GM18519 (cell line): ENCODE measurements around the gene HOXA13.

Experiments
- ATAC-seq: cut with Tn5 transposase; IDR thresholded peaks from one replicate; pipeline ENCODE4 v1.9.1; 2021; ENCODE audit warnings: mild to moderate bottlenecking, moderate library complexity; ENCODE audit not compliant: unreplicated experiment, low FRiP score

HOXA13 gene

DNA sequence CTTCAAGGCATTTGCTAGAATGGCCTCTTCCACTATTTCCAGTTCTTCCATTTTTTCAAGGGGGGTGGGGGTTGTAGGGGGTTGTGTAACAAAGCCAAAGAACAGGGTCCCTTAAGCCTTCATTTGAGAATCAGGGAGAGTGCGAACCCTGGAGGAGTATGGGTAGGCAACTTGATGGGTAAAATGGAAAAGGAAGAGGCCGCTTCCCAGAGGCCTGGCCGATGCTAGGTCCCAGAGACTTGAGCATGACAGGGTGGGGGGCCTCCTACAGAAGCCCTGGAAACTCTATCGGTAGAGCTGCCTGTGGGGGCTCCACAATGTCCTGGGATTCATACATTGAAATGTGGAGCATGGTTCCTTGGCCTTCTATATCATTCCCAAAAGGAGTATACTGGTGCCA is 9.1 kb upstream of the HOXA13 start:
- ATAC-seq, result no peak

DNA sequence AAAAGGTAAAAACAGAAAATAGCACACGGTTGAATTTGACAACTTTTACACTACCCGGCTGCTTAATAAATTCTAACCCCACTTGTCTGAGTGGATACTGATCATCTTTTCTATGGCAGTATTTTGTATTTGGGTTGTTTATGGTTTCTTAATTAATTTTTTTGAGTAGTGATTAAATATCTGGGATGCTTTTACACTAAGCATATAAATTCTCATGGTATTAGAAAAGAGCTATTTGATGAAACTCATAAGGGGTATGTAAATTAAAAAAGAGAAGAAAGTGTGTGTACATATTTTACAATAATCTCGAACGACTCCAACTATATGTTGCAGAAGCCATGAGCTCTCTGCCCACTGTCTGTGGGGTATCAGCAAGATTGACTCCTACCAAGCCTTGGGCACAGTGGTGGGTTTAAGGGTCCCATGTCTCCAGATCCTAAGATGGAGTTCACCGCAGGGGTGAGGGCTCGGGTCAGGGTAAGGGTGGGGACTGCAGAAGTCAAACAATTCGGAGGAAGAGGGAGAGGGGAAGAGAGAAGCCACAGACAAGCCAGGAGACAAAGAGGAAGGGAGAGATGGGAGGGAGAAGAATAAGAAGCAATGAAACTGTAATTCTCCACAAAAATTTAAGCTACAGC is 7.6 kb upstream of the HOXA13 start:
- ATAC-seq, result no peak

DNA sequence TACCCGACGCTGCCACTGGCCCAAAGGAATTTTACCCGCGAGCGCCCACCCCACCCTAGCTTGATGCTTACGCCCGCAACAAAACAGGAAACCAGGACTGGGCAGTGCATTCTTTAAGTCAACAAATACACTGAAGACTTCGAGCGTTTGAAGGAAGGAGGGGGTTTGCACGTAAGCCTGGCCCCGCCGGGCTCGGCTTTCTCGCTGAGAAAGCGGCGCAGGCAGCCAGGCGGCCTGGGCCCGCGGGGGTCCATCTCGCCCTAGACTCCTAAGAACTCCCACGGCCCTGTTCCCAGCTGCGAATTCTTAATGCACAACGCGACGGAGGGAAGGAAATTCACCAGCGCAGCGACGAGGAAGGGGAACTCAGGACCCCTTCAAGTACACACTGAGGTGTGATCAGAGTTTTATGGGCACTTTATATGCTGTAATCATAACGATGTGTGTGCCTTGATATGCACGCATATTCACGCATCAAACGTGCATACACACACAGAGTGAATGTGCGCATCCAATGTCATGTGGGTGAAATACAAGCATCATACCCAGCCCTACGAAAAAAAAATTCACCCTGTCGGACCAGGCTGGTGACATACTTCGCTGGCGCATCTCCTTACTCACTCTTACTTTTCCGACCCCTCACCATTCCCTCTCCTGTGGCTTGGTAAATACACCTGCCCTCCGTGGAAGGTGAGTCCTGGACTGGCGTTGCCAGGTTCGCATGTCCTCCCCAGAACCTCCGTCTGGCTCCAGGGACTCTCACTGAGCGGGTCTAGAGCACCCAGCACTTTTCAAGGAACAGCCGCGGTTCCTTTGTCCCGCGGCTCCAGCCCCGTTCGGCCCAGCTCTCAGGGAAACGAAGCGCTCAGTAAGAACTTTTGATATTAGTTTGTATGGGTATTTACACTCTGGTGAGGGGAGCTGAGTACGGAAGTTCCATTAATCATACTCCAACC is 5.7 kb upstream of the HOXA13 start:
- no peak for ATAC-seq

DNA sequence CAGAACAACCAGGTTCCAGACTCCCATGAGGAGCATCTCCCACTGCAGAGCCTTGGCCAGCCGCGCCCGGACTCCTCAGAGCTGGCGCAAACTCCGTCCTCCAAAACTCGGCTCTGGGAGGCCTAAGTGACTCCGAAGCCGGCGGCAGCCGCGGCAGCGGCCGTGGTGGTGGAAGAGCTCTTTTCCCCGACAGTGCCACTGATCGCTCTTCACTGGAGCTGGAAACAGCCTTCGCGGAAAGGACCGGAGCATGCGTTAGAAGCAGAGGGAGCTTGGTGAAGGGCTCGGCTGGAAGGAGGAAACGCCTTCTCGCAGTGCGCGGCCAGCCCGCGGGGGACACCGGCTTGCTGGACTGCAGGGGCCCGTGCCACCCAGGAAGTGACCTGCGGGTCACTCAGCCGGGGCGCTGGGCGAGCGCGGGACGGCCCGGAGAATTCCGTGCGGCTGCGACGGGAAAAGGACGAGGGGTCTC is 5.0 kb upstream of the HOXA13 start:
- no peak for ATAC-seq

DNA sequence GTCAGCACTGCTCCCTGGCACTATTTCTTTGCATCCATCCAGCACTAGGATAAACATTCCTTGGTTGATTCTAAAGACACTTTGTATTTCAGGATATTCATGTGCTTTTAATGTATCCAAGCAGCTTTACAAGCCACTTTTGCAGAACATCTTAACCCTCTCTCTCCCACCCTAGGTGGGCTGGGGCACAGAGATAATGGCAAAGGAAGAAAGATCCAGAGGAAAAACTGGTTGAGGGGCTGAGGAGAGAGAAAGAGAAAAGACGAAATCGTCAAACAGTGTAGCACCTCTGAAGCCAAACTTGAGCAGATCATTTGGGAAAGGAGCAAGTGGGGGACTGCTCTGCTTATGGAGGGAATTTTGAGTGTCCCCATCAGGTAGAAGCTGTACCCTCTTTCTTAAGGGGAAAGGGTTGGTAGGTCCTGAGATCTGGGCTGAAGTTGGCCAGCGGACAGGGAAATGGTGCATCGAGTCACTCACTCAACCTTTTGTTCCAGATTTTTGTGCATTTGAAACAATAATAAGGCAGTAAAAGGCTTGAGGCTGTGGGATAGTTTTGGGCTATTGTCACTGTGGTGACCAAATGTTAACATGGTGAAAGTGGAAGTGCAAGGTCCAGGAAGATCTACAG is 4.2 kb upstream of the HOXA13 start:
- ATAC-seq, result no peak

DNA sequence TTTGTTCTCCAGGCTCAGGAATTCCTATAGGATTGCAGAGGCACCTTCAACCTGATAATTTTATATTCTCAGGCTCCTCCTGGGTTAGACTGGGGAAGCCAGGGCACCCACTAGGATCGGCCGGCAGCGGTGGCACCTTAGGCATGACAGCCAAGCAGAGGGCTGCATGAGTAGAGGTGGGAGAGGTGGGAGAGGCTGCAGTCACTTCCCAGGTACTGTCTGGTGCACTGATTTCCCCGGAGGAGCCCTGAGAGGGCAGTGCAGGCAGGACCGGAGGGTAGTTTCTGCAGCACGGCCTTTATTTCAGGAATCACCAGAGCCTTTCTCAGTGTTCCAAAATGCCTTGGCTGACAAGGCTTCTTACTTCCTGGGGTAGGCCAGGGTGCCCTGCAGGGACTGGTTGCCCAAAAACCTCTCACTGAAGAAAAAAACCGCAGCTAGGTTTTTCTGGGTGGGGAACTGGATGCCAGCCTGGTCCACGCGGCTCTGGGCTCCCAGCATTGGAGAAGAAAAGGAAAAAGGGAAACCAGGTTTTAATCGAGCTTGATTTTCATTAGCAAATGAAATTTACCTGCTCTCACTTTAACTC is 3.6 kb upstream of the HOXA13 start:
- ATAC-seq, result no peak

DNA sequence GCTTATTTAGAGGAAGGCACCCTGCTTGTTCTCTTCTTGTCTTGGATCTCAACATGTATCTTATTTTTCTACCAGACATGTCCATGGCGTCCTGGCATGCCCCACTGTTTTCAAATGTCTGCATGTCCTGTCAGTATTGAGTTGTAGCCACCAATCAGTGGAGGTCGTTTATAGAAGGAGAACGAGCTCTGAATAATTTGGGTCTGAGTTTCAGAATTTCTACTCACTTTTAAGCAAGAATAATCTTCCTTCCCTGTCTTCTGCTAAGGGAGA is 2.9 kb upstream of the HOXA13 start:
- ATAC-seq, result no peak

DNA sequence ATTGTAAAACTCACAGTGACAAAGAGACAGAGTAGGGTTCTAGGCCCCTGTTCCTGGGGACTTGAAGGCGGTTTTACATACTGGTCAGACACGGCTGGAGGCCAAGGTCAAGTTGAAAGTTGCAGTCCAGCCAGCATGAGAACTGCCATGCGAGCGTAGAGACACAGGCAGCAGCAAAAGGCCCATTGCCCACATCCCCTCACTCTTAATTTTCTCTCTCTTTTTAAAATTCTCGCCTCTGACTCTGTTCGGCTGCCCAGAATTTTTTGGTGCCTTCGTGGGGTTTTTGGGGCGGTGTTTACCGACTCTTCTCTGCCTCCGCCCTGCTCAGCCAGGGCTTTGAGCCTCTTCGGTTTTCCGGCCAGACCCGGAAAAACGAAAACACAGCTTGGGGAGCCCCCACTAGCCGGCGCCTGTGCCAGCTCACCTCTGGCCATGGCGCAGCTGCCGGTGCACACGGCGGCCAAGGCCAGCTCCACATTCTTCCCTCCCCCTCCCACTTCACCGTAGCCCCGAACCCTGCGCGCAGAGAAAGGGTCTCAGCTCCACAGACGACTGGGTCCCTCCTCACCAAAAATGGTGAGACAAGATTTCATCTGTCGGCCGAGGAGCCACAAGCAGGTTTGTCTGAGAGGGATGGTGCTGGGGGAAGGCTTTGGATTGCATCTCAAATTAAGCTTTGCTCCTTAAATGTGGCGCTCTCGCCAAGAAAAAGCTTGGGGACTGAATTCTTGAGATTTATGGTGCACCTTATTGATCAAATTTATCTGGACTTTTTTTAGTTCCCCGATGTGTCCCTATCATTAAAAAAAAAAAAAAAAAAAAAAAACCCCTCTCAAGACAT is 2.3 kb upstream of the HOXA13 start:
- no peak for ATAC-seq

DNA sequence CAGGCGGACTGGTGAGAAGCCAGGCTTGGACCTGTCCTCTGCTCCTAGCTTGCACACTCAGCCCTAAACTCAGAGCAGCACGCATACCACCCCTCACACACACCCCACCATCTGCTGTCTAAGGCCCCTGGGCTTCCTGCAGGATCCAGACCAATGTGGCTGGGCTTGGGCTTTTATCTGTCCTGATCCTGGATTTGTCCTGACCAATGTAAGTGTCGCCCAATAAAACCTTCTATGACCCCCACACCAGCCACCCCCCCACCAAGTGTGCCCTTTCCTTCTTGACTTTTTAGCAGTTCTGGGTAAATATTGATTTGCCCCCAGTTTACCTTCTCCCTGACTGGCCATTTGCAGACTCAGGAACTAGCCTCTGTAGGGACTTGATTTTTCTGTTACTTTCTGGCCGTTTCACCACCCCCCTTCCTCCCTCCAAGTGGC is 1.7 kb upstream of the HOXA13 start:
- ATAC-seq, result no peak

DNA sequence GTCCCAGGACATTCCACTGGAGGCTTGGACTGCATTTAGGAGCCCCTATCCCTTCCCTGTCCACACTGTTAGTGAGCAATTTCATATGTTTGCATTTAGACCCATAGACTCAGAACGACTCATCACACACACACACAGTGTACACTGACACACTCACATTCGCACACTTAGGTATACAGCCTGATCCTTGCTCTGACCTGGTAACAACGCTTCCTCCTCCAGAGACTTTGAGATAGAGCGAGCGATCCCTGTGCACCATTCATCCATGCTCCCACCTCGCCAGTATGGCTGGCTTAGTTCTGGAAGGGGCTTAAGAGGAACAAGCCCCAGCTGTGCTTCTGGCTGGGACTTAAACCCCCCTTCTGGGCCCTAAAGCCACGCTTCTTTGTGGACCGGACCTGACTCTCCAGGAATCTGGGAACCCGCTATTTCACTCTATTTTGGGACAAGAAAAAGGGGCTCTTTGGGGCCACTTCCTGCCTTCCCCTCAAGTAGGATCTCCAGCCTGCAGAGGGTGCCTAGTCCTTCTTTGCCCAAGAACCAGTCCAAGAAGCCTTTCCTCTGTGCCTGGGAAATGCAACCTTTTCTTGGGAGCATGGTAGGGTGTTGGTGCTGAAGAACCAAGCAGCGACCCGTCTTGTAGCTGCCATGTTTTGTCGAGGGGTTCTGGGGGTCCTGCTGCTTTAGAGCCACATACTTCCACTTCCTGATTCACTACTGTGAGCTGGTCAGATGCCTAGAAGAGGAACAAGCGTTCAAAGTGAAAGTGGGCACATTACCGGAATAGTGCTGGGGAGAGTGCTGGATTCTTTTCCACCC is 1.1 kb upstream of the HOXA13 start:
- ATAC-seq, result no peak

DNA sequence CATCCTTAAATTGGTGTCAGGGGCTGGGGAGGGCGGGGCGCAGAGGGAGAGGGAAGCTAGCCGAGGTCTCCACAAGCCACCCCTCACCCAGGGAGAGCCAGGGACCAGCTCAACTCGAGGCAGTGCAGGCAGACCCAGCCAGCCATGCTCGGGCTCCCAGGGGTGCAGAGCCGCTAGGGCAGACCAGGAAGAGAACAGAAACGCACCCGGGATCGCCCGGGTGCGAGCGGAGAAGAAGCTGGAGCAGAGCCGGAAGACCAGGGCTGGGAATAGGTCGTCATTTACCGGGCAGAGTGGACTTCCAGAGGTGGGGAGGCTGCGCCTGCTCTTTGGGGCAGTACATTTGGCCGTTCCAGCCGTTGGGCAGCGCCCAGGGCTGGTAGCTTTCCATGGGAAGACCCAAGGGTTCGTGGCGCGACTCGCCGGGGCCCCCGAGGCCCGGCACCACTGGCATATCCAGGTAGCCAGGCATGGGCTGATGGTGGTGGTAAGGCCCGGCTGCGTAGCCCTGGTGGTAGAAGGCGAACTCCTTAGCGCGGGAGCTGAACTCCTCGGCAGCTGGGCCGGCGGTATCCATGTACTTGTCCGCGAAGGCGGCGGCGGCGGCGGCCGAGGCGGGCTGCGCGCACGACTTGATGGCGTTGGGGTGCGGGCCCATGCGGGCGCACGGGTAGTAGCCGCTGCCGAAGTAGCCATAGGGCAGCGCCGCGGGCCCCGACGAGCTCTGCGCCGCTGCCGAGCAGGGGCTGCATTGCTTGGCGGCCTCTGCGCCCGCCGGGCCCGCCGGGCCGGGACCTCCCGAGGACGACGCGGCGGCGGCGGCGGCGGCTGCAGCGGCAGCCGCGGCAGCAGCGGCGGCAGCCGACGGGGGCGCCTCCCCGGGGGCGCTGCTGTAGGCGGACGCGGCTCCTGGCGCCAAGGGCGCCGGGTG is 755 bp downstream of the HOXA13 start:
- no peak for ATAC-seq

DNA sequence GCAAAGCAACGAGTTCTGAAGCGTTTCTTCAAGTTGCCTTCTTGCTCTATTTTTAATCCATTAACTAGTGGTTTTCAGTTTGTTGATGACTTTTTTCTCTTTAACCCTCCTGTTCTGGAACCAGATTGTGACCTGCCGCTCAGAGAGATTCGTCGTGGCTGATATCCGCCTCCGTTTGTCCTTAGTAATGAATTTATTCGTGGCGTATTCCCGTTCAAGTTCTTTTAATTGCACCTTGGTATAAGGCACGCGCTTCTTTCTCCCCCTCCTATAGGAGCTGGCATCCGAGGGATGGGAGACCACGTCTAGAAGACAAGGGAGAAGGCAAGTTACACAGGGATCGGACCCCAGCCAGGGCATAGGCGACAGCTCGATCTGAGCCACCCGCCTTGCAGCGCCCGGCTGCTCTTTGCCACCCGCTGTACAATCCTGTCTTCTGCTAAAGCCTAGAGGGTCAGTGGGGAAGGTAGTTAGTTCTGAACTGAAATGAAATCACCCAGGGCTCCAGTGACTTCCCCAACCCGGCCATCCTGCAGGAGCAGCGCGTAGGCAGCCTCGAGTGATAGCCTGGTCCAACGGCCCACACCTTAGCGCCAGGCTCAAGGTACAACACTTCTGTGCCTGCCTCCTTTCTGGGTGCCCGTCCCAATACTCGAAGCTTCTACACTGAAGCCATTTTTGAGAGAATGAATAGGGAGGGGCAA is 1.6 kb downstream of the HOXA13 start:
- no peak for ATAC-seq

DNA sequence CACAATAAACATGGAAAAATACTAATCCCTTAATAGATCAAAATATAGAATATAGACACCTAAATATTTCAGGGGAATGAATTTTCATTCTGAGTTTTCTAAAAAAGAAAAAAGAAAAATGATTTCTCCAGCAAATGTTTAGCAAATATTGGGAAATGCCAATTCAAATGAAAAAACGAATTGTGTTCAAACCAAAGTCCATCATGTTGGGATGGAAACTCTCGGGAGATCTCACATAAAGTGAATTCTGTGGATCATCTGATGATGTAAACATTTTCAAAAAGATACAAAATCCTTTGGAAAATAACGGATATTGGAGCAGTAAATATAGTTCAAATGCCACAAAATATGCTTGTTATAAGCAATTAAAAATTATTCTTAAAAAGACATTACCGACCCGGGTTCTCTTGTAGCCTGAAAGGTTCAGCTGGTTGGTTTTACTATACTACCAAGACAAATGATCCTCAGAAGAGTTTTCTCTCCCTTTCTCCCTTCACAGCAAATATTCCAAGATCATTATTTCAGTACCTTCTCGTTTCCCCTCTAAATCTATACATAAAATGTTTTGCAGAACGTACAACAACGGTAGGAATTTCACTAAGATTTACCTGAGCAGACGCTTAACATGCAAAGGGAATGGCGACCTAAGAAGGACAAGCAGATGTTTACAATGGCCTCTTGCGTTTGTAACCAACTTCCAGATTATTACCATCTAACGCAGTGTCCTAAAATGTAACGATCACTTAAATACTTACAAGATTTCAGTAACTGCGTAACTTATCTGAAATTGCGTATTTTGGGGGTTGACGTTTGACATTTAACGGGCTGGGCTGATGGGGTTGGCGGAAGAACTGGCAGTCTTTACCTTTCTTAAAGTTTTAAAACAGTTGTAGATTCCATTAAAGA is 2.5 kb downstream of the HOXA13 start:
- ATAC-seq, result no peak

DNA sequence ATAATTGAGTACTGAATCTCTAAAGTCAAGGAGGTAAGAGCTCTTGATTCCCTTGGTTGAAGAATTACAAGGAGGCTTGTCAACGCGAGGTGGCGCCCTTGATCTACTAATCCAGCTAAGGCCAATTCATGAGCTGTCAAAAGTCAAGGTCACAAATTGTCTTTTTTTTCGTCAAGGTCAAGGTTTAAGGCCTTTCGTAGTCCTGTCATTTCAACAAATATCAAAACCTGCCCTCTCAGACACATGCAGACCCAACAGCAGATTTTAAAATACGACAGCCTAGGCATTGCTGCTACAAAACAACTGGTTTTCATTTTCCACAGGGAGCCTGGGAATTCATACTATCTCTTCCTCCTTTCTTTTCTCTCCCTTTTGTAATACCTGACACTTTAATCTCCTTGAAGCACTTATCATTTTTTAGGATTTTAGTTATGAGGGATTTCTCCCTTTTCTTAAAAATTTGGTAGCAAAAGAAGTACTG is 3.6 kb downstream of the HOXA13 start:
- ATAC-seq, result no peak

DNA sequence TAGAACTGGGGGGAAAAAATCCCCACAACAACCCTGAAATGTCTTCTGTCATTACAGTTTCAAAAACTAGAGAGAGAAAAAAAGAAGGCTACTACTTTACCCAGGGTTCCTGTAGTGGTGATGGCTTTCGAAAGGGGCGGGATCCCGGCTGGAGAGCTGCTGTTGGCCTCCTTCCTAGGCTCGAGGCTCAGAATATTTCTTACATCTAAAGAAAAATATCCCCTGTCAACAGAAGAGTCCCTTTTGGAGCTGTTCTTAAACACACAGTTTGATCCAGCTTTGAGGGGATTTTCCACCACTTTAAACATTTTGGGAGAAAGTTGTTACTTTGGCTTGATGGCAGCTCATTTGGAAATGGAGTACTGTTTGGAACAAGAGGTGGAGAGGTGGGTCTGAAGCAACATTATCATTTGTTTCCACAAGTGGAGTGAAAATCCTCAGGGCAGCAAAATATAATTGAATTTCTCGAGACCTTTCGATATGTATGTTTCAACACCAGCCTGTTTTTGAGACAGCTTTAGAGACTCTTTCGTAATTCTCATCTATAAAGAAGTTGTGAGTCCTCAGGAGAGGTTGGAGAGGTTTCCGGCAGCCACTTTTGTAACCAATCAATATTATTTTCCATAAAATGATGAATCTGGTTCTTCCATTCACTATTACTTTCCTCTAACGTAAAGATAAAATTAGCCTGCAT is 5.1 kb downstream of the HOXA13 start:
- no peak for ATAC-seq

DNA sequence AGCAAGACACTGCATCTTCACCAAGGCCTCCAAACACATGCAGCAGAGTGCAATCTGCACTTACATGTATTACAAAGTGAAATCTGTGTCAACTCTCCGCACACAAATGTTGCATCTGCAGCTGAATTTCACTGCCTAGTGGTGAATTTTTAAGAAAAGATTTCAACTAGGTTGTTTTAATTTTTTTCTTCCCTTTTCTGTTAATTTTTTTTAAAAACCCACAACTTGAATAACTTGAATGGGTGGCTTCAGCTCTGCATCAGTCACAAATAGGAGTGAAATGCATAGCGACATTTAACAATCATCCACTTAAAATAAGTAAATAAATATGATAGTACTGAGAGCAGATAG is 5.9 kb downstream of the HOXA13 start:
- no peak for ATAC-seq
